Measurements from ENCODE around the gene CSNK1G1.

GRCh38 chr15:64383760-64384159 is 27.8 kb upstream of the CSNK1G1 start:
- TF ChIP-seq REST (IDR thresholded peaks at IDR 0.05; ENCODE audit: borderline replicate concordance) (no peak), SMC3 (conservative IDR thresholded peaks at IDR 0.05; ENCODE audit: poor library complexity) (no peak), CTCF (IDR thresholded peaks at IDR 0.05; ENCODE audit: poor library complexity, severe bottlenecking) (no peak), EZH2 (IDR thresholded peaks at IDR 0.05; ENCODE audit: borderline replicate concordance, insufficient read depth, low read length, poor library complexity, severe bottlenecking) (no peak), TAF1 (IDR thresholded peaks at IDR 0.05; ENCODE audit: low read depth) (no peak), RAD21 (conservative IDR thresholded peaks at IDR 0.05) (no peak), MXI1 (conservative IDR thresholded peaks at IDR 0.05; ENCODE audit: poor library complexity, severe bottlenecking) (no peak), POLR2AphosphoS5 (IDR thresholded peaks at IDR 0.05) (no peak)
